SK-N-MC (cell line): Measurements from ENCODE around the gene BICC1.

Experiments
- EZH2 ChIP-seq: fragments of 200-600 bp; sonication (generic); IDR thresholded peaks from one replicate; pipeline ENCODE4 v1.6.1; 2017; ENCODE audit warnings: antibody characterized with exemption
- FOXP2 ChIP-seq: optimal IDR thresholded peaks from 2 replicates; pipeline ENCODE3; 2011; ENCODE audit warnings: mild to moderate bottlenecking, moderate library complexity; ENCODE audit not compliant: insufficient read depth; ENCODE audit errors: extremely low read length, control extremely low read depth
- POLR2AphosphoS5 ChIP-seq: IDR thresholded peaks from 2 replicates; pipeline ENCODE4 v1.6.1; 2012; ENCODE audit warnings: mild to moderate bottlenecking, low read depth, low read length, borderline replicate concordance

DNA sequence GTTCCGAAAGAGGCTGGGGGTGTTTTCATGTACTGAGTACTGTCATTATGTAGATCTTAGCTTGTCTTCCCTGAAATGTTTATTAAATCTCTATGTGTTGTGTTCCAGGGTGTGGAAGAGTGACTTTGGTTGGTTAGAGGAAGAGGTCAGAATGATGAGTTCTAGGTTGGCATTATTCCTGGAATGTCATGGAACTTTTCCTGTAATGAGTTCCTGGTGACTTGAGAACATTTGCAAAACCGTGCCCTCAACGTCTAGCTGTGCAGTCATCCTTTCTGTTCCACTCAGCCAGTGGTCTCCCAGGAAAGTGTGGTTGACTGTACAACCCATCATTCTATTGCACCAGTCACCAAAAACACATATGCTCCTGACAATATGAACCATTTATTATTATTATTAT is 129.6 kb downstream of the BICC1 start:
- no peak for TF ChIP-seq EZH2
- TF ChIP-seq FOXP2: no peak
- no peak for TF ChIP-seq POLR2AphosphoS5
